ENCODE data around the gene HINFP. TPM values are rescaled to one million over a fixed set of nuclear protein-coding genes. Genes with fewer than 3 reads are reported as not detected.

Gene HINFP
- total RNA-seq, 4 donors from 2014 or later, result 13.4 to 21.3 (median 17.9) TPM

- TF ChIP-seq CTCF (IDR thresholded peaks at IDR 0.05; ENCODE audit: low read depth), result no peak
Measured at GRCh38 chr11:119147604-119148333, 26.4 kb downstream of the HINFP start.

- no peak for TF ChIP-seq CTCF (IDR thresholded peaks at IDR 0.05; ENCODE audit: low read depth)
Measured at GRCh38 chr11:119148720-119149017, 27.3 kb downstream of the HINFP start.

GRCh38 chr11:119149018-119149785 lies 27.8 kb downstream of the HINFP start, which contains the start of gene ABCG4:
ABCG4 (plus strand) TSS chr11:119149052; CDS start chr11:119149966, 914 bp downstream.
- TF ChIP-seq CTCF (IDR thresholded peaks at IDR 0.05; ENCODE audit: low read depth), result no peak

- no peak for TF ChIP-seq CTCF (IDR thresholded peaks at IDR 0.05; ENCODE audit: low read depth)
Measured at GRCh38 chr11:119149786-119150275, 28.5 kb downstream of the HINFP start.

GRCh38 chr11:119152043-119152442 lies 30.7 kb downstream of the HINFP start:
- TF ChIP-seq CTCF (IDR thresholded peaks at IDR 0.05; ENCODE audit: low read depth), result no peak

- TF ChIP-seq CTCF (IDR thresholded peaks at IDR 0.05; ENCODE audit: low read depth), result no peak
Measured at GRCh38 chr11:119152604-119153003, 31.2 kb downstream of the HINFP start.

GRCh38 chr11:119153049-119153818 lies 31.9 kb downstream of the HINFP start:
- no peak for TF ChIP-seq CTCF (IDR thresholded peaks at IDR 0.05; ENCODE audit: low read depth)
